NCI-H345 treated with DMSO at 0.1 percent for 48 hours (cell line): ENCODE data around the gene DCTN1.
A peak's percentile ranks its signal among the peaks of the same experiment; 100 is the strongest.
"Not testable (repeated sequence)": the region's sequence is repeated elsewhere in the genome, so short reads cannot be mapped to it uniquely, and the experiment has no call there.

Experiments
- DNase-seq: peaks from one replicate; lab custom pipeline; 2025; ENCODE audit not compliant: unreplicated experiment; lab: John Stamatoyannopoulos, UW

Gene DCTN1

GRCh38 chr2:74372674-74373073, 7.4 kb downstream of the DCTN1 start:
- DNase-seq: no peak

GRCh38 chr2:74371421-74371820, 8.7 kb downstream of the DCTN1 start:
- DNase-seq: no peak

GRCh38 chr2:74369976-74370375, 10.1 kb downstream of the DCTN1 start:
- DNase-seq: no peak

GRCh38 chr2:74368499-74368898, 11.6 kb downstream of the DCTN1 start:
- no peak for DNase-seq

GRCh38 chr2:74367789-74368188, 12.3 kb downstream of the DCTN1 start:
- DNase-seq: no peak

GRCh38 chr2:74366036-74366435, 14.1 kb downstream of the DCTN1 start:
- no peak for DNase-seq

- DNase-seq: no peak
Measured at GRCh38 chr2:74364533-74365505, 15.3 kb downstream of the DCTN1 start.

- no peak for DNase-seq
Measured at GRCh38 chr2:74361327-74361726, 18.8 kb downstream of the DCTN1 start.

- no peak for DNase-seq
Measured at GRCh38 chr2:74357627-74358026, 22.5 kb downstream of the DCTN1 start.

GRCh38 chr2:74349889-74350288, 30.2 kb downstream of the DCTN1 start:
- DNase-seq: no peak

GRCh38 chr2:74347742-74348141, 32.4 kb downstream of the DCTN1 start:
- no peak for DNase-seq

GRCh38 chr2:74347303-74347702, 32.8 kb downstream of the DCTN1 start:
- no peak for DNase-seq

GRCh38 chr2:74345272-74345943, 34.7 kb downstream of the DCTN1 start:
- DNase-seq: no peak

- no peak for DNase-seq
Measured at GRCh38 chr2:74343316-74343715, 36.8 kb downstream of the DCTN1 start, which contains the start of gene SLC4A5. TSS of gene SLC4A5 (minus strand) at chr2:74343416. CDS start at chr2:74315023, 28,393 bp downstream.

GRCh38 chr2:74336227-74336626, 43.9 kb downstream of the DCTN1 start:
- DNase-seq: not testable (repeated sequence)

GRCh38 chr2:74334931-74335333, 45.2 kb downstream of the DCTN1 start:
- DNase-seq: peak; percentile 21

GRCh38 chr2:74333896-74334586, 46.1 kb downstream of the DCTN1 start:
- no peak for DNase-seq

GRCh38 chr2:74333175-74333574, 46.9 kb downstream of the DCTN1 start:
- no peak for DNase-seq

- no peak for DNase-seq
Measured at GRCh38 chr2:74332550-74333174, 47.4 kb downstream of the DCTN1 start.

- DNase-seq: no peak
Measured at GRCh38 chr2:74328573-74328972, 51.5 kb downstream of the DCTN1 start.

- no peak for DNase-seq
Measured at GRCh38 chr2:74328074-74328473, 52.0 kb downstream of the DCTN1 start.
